CD4-positive, alpha-beta T cell treated with Interleukin-2 at 100 ng/mL for 4 hours (primary cell): ENCODE measurements around the gene DNAJC6.

Experiments used
- DNase-seq: peaks from one replicate; pipeline ENCODE4 v3.0.0-alpha.2; 2020; ENCODE audit warnings: low spot score

Gene DNAJC6

GRCh38 chr1:65292861-65293593 is 16.3 kb upstream of the DNAJC6 start:
- DNase-seq, result no peak

DNA sequence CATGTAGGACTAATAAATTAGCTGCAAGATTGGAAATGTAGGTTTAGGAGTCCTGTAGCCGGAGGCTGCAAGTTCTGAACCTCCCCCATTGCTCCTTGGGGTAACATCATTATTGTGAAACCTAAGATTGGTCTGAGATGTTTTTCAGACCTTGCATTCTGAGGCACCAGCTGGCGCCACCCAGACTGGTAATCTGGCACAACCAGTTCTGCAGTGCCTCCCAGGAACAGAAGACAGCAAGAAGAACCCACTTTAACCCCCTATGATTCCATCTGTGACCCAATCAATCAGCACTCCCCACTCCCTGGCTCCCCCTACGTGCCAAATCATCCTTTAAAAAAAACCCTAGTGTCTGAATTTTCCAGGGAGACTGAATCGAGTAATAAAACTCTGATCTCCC is 11.6 kb upstream of the DNAJC6 start:
- DNase-seq, result no peak

GRCh38 chr1:65299328-65299727 is 10.0 kb upstream of the DNAJC6 start:
- DNase-seq, result no peak

DNA sequence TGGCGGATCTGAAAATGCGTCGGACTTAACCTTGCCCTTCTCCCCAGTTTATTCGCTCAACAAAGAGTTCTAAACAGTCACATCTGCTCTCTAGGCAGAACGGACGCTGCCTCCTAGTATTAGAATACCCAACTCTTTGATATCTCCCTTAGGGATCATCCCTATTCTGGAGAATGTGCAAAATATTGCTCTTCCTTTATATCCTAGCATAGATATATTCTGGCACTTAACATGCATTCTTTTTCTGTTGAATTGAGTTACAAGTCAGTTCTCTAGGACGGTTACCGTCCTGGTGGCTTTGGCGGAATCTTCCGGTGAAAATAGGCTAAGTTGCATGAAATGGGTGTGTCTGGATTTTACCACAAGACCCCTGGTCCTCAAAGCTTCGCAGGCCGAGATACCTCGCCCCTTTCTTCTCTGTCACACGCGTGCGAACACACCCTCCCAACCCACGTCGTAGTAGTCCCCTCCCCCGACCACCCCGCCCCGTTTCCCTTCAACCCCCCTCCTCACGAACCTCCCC is 501 bp upstream of the DNAJC6 start:
- no peak for DNase-seq

DNA sequence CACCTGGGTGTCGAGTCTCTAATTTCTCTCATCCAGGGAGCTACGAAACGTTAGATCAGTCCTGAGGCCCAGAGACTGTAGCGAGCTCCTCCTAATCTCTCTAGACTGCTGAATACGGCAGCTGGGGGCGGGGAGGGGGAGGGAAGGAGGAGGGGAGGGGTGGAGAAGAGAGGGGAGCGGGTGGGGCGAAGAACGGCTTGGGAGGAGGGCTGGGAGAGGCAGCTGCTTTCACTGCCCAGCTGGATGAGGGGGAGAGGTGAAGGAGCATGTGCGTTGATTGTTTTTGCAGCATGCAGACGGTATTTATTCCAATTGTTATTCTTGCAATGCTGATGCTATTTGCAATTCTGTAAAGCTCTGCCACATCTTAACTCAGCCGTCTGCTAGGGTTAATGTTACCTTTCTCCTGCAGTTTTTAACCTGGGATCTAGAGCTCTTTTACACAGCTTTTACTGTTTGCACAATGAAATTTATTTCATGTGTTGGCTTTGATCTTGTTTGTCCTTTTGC is 790 bp downstream of the DNAJC6 start:
- DNase-seq, result no peak

DNA sequence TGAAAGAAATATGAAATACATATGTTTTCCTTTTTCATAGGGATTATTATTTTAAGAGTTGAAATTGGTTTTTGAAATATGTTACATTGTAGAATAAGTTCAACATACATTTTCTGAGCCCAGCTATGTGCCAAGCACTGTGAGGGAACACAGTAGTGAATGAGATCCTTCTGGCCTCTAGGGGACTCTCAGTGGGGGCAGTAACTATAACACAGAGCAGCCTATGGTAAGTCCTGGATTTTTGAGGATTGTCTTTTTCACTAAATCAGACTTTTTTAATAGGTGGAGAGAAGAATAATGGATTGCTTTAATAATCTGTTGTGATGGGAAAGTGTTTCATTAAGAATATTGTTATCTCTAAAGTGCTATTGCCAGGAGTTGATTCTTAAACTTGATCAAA is 2.4 kb downstream of the DNAJC6 start:
- DNase-seq, result no peak

- no peak for DNase-seq
These were observed 6.9 kb downstream of the DNAJC6 start for GRCh38 chr1:65316233-65316632.

- no peak for DNase-seq
These were observed 8.7 kb downstream of the DNAJC6 start for GRCh38 chr1:65317866-65318653.

- no peak for DNase-seq
These were observed 9.8 kb downstream of the DNAJC6 start for GRCh38 chr1:65319141-65319540.

DNA sequence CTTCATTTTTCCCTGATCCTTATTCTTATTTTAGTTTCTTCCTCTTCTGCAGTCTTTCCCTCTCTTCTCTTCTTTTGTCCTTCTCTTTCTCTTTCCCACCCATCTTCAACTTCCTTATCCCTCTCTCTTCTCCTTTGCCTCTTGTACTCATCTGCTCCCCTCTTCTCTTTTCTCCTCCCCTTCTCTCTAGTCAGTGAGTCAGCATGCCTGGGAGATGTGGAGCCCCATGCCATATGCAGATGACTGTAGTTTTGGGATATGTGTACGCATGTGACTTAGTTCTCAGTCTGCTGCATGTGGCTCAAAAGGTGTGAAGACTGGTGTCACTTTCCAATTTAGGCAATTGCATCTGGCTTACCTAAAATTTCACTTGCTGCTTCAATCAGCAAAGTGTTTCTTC is 10.4 kb downstream of the DNAJC6 start:
- no peak for DNase-seq

- DNase-seq, result no peak
These were observed 12.5 kb downstream of the DNAJC6 start for GRCh38 chr1:65321879-65322278.

GRCh38 chr1:65323246-65323645 is 13.9 kb downstream of the DNAJC6 start:
- no peak for DNase-seq

GRCh38 chr1:65330021-65330420 is 20.7 kb downstream of the DNAJC6 start:
- no peak for DNase-seq

- no peak for DNase-seq
These were observed 21.5 kb downstream of the DNAJC6 start for GRCh38 chr1:65330822-65331221.

DNA sequence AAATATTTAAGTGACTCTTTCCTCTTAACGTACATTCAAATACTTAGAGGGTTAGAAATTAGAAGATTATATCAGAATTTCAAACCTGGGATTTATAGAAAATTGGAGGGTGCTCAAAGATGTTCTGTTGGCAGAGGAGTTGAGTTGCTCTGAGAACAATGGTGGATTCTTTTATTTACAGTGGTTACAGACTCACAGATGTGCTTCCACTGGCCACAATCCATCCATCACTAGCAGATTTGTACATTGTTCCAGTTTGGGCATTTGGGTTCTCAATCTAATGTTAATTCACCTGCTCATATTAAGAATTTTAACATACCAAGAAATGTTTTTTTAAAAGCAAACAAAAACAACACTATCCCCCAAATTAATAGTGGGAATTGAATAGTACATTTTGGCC is 23.5 kb downstream of the DNAJC6 start:
- no peak for DNase-seq

GRCh38 chr1:65334081-65334480 is 24.7 kb downstream of the DNAJC6 start:
- no peak for DNase-seq

DNA sequence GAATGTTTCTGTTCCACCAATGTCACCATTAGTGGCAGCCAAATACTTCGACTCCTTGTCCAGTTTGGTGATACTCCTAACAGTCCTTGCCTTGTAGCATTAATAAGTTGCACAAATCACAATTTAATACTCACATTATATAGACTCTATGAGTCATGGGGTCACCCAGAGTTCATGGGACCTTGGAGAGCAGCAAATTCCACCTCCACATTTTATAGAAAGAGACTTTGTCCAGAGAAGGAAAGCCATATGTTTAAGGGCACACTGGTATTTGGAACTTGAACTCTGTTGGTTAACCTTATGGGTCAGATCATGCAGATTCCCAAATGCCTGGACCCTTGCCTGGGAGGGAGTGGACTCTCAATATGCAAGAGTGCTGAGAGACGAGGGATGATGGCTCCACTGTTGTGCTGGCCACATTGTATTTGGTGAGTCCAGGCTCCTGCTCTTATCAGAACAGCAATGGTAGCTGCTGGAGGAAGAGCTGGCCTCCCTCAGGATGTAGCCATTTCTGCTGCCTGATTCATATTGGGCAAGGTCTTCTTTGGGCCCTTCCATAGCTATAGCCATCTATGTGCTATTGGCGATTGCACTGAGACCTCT is 30.6 kb downstream of the DNAJC6 start:
- DNase-seq, result no peak

GRCh38 chr1:65341381-65341780 is 32.0 kb downstream of the DNAJC6 start:
- no peak for DNase-seq

- no peak for DNase-seq
These were observed 33.9 kb downstream of the DNAJC6 start for GRCh38 chr1:65343286-65343685.

DNA sequence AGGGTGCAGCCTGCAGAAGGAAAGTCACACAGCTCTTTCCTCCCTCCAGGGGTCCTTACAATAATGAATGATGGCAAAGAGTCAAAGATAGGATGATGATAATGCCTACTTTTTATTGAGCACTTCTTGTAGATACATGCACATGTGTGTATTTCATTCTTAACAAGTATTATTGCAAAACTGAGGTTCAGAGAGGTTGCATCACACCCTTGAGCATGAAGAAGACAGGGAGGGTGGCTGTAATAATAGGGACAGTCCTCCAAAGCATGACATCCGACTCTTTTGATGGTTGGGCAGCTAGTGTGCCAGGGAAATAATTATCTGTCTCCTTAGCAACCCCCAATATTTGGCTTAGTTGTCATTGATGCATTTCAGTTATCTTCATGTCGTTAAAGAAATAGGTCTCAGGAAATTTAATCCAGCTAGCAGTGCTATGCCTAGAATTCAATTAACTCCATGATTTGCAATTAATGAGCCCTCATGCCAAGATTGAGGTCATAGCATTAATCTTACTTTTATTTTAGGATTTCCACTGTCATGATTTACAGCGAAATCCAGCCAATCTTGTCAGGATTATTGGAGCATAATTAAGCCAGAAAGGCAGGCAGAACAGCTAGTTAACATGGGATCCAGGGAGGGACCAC is 35.0 kb downstream of the DNAJC6 start:
- DNase-seq, result no peak

DNA sequence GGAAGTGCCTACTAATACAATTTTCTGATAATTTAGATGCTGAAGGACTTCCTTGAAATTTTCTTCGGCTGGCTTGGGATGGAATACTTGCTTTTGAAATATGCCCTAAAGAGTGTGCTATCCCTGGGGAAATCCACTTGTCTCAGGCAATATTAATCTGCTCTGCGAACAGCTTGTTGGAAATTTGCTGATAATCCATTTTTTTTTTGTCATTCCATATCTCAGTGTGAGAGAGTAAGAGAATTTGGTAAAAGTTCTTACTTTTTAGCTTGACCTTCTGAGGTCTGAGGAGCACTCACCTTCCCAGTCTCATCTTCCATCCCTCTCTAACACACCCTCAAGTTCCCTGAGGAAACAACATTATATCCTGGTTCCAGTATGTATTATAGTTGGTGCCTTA is 36.8 kb downstream of the DNAJC6 start:
- no peak for DNase-seq

DNA sequence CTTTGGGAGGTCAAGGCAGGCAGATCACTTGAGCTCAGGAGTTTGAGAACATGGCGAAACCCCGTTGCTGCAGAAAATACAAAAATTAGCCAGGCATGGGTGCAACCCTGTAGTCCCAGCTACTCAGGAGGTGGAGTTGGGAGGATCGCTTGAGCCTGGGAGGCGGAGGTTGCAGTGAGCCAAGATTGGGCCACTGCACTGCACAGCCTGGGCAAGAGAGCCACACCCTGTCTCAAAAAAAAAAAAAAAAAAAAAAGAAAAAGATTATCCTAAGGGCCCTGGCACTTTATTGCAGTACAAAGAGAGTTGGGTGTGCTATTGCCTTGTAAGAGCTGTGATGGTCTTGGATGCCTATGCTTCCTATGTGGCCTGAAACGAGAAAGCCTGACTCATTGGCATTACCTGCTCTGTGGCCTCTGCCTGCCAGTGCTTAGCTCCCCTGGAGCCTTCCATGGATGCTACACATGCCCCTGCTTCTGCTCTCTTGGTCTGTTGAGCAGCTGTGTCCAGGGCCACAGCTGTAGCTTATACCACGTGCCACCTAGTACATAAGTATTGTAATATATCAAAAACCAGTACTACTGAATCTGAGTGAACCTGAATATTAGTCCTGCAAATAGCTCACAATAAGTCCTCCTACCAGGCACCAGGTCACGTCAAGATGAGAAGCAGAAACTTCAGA is 45.8 kb downstream of the DNAJC6 start:
- DNase-seq, result no peak
